Kasumi-1 (cell line): ENCODE measurements around the gene DDX39A.
"Not testable (repeated sequence)": the region's sequence is repeated elsewhere in the genome, so short reads cannot be mapped to it uniquely, and the experiment has no call there.

Source experiments
- DNase-seq, 2 experiments: peaks; one replicate each; lab custom pipeline; 2025; lab: John Stamatoyannopoulos, UW

Gene DDX39A

DNA sequence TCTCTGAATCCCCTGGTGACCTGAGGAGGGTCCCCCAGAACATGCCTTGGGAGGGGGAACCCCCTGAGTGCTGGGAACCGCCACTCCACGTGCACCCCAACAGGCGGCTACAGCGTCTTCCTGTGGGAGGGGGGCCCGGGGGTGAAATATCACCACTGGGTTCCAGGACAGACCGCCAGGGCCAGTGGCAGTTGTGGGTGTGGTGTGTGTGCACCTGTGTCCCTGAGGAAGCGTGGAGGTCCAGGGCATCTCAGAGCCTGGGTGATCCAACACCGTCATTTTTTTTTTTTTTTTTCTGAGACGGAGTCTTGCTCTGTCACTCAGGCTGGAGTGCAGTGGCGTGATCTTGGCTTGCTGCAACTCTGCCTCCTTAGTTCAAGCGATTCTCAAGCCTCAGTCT is 33.6 kb downstream of the DDX39A start:
- no peak for DNase-seq

GRCh38 chr19:14383661-14384555 is 35.2 kb downstream of the DDX39A start:
- peak; percentile 46 to 53 for DNase-seq

- peak; percentile 28 to 38 for DNase-seq
Observed at GRCh38 chr19:14381689-14382474, 37.3 kb downstream of the DDX39A start.

DNA sequence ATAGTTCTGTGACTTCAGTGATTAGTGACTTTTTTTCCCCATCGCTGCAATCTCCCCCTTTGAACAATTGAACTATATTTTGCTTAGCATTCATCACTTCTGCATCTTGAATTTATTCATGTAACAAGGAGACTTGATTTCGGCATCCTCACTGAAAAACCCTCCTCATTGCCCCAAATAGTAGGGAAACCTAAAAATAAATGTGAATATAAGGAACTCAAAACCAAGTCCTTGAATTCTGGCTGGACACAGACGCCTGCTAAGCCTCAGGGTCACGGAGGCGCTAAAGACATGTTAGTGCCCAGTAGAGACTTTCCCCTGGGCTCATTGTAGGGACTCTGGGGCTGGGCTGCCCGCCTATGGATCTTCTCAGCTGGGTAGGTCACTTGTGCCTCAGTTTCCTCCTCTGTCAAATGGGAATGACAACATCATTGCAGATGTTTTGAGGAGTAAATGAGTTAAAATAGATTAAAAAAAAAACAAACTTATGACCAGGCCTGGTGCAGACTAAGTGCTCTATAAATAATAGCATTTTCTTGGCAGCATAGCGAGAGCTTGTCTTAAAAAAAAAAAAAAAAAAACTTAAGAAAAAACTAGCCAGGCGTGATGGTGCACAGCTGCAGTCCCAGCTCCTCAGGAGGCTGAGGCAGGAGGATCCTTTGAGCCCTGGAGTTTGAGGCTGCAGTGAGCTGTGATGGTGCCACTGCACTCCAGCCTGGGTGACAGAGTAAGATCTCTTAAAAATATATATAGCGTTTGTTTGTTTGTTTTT is 39.7 kb downstream of the DDX39A start:
- DNase-seq = no peak

DNA sequence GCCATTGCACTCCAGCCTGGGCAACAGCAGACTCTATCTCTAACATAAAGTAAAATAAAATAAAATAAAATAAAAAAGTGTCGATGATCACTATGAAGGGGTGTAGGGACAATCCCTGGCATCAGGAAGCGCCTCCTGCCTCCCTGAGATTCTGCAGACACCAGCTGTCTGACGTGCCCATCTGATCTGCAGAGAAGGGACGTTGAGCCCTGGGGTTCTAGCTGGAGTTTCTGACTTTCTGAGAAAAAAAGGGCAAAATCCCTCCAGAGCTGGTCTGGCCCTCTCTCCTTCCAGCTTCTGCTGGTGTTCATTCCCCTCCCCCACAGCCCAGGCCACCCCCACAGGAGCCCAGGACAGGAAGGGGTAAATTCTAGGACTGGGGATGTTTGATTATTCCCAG is 40.3 kb downstream of the DDX39A start:
- no peak for DNase-seq

GRCh38 chr19:14377883-14378328 is 41.2 kb downstream of the DDX39A start:
- no peak for DNase-seq

DNA sequence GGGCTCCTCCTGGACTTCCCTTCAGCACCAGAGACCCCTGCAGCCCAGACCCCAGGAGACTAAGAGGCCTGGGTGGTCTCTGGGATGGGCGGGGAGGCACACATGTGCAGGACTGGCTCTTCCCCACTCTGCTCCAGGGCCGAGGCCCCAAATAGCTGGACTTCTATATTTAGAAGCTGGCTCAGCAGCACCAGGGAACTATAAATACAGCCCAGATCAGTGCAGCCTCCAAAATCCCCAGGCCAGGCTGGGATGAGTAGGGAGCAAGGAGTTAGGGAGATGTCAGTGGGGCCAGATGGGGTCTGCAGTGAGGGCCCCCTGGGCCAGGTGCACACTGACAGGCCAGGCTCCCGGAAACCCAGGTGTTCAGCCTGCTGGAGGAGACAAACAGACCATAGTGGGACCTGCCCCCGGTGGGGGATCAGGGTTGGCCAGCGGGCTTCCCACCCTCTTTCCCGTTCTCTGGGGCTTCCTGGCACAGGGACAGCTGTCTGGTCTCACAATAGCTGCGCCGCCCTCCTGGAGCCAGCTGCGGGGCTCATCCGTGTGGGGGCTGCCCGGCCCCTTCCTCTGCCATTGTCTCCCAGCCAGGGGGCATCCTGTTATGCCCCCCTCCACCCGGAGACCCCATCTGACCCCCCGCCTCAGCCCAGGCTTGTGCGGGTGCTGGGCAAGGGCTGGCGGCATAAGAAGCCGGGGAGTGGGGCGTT is 43.4 kb downstream of the DDX39A start:
- DNase-seq = peak; percentile 61 to 71

GRCh38 chr19:14375055-14375581 is 44.0 kb downstream of the DDX39A start:
- DNase-seq = peak; percentile 98 to 99

DNA sequence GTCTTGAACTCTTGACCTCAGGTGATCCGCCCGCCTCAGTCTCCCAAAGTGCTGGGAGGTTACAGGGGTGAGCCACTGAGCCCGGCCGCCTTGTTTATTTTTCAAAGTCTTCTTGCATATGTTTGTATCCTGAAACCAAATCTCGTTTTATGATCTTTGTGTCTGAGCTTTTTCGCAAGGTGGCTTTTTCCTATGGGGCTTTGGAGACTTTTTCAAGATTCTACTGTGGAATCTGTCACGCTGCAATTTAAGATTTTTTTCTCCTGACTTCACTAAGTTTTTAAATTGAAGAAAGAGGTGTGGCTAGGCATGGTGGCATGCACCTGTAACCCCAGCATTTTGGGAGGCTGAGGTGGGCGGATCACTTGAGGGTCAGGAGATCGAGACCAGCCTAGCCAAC is 44.8 kb downstream of the DDX39A start:
- DNase-seq = not testable (repeated sequence)

GRCh38 chr19:14372384-14373077 is 46.6 kb downstream of the DDX39A start:
- peak; percentile 21 to 24 for DNase-seq

DNA sequence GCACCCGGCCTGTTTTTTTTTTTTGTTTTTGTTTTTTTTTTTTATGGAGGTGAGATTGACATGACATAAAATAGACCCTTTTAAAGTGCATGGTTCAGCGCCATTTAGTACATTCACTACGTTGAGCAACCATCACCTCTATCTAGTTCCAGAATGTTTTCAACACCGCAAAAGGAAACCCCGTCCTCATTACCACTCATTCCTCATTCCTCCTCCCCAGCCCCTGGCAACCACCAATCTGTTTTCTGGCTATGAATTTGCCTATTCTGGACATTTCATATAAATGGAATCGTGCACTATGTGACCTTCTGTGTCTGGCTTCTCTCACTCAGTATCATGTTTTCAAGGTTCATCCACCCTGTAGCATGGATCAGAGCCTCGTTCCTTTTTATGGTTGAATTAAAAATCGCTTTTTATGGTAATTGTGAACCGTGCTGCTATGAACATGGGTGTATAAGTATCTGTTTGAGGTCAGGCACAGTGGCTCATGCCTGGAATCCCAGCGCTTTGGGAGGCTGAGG is 47.8 kb downstream of the DDX39A start:
- no peak for DNase-seq

DNA sequence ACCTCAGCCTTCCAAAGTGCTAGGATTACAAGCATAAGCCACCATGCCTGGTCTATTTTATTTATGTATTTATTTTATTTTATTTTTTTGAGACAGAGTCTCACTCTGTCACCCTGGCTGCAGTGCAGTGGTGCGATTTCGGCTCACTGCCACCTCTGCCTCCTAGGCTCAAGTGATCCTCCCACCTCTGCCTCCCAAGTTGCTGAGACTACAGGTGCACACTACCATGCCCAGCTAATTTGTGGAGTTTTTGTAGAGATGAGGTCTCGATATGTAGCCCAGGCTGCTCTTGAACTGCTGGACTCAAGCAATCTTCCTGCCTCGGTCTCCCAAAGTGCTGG is 48.2 kb downstream of the DDX39A start:
- DNase-seq = no peak

DNA sequence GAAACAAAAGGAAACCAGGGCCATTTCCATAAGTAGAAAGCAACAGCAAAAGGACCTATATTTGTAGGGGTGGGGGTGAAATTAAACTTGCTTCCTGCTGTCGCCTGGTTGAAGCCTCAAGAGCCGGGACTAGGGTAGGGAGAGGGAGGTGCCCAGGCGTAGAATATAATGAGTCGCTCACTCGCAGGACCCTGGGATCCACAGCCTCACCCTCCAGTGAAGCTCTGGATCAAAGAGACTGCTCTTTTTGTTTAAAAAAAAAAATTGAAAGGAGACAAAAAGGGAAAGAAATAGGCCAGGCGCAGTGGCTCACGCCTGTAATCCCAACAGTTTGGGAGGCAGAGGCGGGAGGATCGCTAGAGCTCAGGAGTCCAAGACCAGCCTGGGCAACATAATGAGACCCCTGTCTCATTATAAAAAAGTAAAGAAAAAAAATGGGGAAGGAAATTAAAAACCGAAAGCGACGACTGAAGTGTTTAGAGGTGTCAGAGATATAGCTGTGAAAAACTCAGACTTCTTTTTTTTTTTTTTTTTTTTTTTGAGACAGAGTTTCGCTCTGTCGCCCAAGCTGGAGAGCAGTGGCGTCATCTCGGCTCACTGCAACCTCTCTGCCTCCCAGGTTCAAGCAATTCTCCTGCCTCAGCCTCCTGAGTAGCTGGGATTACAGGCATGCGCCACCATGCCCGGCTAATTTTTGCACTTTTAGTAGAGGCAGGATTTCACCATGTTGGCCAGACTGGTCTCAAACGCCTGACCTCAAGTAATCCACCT is 48.8 kb downstream of the DDX39A start:
- DNase-seq = peak; percentile 42 to 56

- DNase-seq = peak in 1 of 2 experiments; percentile 49
Observed at GRCh38 chr19:14369399-14370168, 49.6 kb downstream of the DDX39A start.

- DNase-seq = peak; percentile 80 to 86
Observed at GRCh38 chr19:14368011-14368513, 51.1 kb downstream of the DDX39A start.

GRCh38 chr19:14367016-14367415 is 52.1 kb downstream of the DDX39A start:
- DNase-seq = no peak

- peak; percentile 63 to 70 for DNase-seq
Observed at GRCh38 chr19:14366529-14366928, 52.6 kb downstream of the DDX39A start.

- DNase-seq = not testable (repeated sequence)
Observed at GRCh38 chr19:14364098-14364443, 55.1 kb downstream of the DDX39A start.
